ENCODE results near the gene ICA1L. TPM values are rescaled to one million over a fixed set of nuclear protein-coding genes. Genes with fewer than 3 reads are reported as not detected.

ICA1L gene
- total RNA-seq, 4 donors from 2014 or later: 0.72 to 3.0 (median 1.4) TPM

DNA sequence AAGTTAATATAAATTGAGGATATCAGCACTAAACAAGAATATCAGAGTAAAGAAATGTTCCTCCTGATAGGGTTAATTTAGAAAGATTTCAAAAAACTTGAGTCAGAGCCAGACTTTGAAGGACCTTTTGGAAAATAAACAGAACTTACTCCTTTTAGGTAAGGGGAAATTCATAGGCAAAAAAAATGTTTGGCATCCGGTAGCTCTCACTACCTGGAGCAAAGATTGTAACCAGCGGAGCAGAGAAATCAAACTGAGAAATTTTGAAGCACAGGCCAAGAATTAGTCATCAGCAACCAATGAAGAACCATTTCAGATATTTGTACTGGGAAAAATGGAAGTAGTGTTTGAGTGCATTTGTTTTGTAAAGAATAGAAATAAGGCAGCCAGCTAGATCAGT is 113.0 kb downstream of the ICA1L start:
- WGBS, 2 donors: 79 to 94% methylated on average over 2 of the region's 2 CpGs
- TF ChIP-seq POLR2A (IDR thresholded peaks at IDR 0.05): no peak
- TF ChIP-seq, protein P1, sequence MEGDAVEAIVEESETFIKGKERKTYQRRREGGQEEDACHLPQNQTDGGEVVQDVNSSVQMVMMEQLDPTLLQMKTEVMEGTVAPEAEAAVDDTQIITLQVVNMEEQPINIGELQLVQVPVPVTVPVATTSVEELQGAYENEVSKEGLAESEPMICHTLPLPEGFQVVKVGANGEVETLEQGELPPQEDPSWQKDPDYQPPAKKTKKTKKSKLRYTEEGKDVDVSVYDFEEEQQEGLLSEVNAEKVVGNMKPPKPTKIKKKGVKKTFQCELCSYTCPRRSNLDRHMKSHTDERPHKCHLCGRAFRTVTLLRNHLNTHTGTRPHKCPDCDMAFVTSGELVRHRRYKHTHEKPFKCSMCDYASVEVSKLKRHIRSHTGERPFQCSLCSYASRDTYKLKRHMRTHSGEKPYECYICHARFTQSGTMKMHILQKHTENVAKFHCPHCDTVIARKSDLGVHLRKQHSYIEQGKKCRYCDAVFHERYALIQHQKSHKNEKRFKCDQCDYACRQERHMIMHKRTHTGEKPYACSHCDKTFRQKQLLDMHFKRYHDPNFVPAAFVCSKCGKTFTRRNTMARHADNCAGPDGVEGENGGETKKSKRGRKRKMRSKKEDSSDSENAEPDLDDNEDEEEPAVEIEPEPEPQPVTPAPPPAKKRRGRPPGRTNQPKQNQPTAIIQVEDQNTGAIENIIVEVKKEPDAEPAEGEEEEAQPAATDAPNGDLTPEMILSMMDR (IDR thresholded peaks at IDR 0.05): no peak
- intact Hi-C loops (cut with DNase I; ENCODE audit: low total_unique reads): no loop called here

DNA sequence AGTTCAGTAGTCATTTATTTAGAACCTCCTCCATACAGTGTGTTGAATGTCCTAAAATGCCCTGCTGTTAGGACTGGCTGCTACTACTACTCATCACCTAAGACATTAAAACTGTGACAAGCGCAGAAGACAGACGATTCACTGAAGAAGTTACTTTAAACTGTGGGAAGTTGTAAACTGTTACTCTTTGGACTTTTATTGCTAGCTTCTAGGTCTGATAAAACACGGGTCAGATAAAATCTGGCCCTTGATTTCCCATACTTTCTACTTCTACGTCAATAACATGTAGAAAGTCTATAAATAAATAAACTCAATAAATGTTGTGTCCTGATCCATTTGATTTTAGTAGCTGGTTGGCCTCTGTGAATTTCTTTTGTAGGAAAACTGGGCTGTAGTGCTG is 113.4 kb downstream of the ICA1L start:
- intact Hi-C loops (cut with DNase I; ENCODE audit: low total_unique reads): no loop called here
- no peak for TF ChIP-seq POLR2A (IDR thresholded peaks at IDR 0.05)
- TF ChIP-seq, protein P1 (IDR thresholded peaks at IDR 0.05): no peak
- WGBS, 2 donors: 81 to 82% methylated on average over 4 of the region's 4 CpGs
- H3K4me3 ChIP-seq (ENCODE audit: low read depth, poor library complexity, severe bottlenecking): no peak overlapping the region
- no peak for DNase-seq (ENCODE audit: low spot score in 2 of 2)

More for the DNA sequence above, 113.0 kb downstream of the ICA1L start:
- no peak for DNase-seq (ENCODE audit: low spot score in 2 of 2)
- no peak overlapping the region for H3K4me3 ChIP-seq (ENCODE audit: low read depth, poor library complexity, severe bottlenecking)

DNA sequence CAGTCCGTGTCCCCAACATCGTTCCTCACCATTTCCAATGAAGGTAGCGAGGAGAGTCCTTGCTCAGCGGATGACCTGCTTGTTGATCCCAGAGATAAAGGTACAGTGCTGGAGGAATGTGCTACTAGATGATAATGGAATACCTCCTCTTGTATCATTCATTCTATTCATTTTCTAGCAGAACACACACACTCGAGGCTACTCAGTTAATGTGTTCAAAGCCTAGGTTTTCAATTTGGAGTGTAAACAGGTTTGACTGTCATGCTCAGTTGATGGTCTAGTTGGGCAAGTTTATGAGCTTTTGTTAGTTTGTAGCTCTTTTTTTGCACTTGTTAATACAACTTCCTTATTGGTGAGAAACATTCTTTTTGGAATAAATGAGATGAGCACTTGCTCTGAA is 114.2 kb downstream of the ICA1L start:
- TF ChIP-seq, protein P1 (IDR thresholded peaks at IDR 0.05): no peak
- no peak for TF ChIP-seq POLR2A (IDR thresholded peaks at IDR 0.05)

DNA sequence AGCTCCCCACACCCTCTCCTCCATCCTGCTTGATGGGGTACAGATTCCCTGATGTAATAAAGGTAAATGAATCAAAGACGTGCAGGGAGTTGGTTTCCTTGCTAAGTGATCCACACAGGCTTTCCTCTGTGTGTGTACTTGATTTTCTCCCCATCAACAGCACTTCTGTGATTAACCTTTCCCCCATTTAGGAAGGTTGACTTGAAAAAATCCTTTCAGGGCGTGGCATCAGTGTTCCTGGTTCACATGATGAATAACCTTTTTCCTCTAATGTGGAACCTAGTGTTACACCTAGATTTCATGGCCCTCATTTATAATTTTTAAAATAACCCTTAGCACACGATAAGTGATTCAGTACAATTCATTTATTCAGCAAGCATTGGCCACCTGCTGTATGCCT is 115.0 kb downstream of the ICA1L start:
- no peak overlapping the region for H3K4me3 ChIP-seq (ENCODE audit: low read depth, poor library complexity, severe bottlenecking)
- no peak for DNase-seq (ENCODE audit: low spot score in 2 of 2)
- intact Hi-C loops (cut with DNase I; ENCODE audit: low total_unique reads): no loop called here
- TF ChIP-seq POLR2A (IDR thresholded peaks at IDR 0.05): no peak
- TF ChIP-seq, protein P1 (IDR thresholded peaks at IDR 0.05): no peak
- WGBS, 2 donors: 93 to 94% methylated on average over 3 of the region's 3 CpGs

More for the DNA sequence above, 114.2 kb downstream of the ICA1L start:
- H3K4me3 ChIP-seq (ENCODE audit: low read depth, poor library complexity, severe bottlenecking): no peak overlapping the region
- 85 to 89% methylated on average over 5 of the region's 5 CpGs for WGBS, 2 donors
- intact Hi-C loops (cut with DNase I; ENCODE audit: low total_unique reads): no loop called here
- no peak for DNase-seq (ENCODE audit: low spot score in 2 of 2)

DNA sequence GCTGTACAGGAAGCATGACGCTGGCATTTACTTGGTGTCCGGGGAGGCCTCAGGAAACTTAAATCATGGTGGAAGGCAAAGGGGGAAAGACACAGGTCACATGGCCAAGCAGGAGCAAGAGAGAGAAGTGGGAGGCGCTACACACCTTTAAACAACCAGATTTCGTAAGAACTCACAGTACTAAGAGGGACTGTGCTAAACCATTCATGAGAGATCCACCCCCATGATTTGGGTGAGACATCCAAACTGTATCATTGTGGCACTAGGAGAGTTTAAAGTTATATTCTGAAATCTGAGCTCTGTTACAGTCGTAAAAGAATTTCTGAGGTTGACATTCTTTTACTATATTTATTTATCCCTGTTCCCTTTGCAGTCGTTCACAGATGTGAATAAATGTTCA is 116.6 kb downstream of the ICA1L start:
- 91 to 93% methylated on average over 6 of the region's 6 CpGs for WGBS, 2 donors

DNA sequence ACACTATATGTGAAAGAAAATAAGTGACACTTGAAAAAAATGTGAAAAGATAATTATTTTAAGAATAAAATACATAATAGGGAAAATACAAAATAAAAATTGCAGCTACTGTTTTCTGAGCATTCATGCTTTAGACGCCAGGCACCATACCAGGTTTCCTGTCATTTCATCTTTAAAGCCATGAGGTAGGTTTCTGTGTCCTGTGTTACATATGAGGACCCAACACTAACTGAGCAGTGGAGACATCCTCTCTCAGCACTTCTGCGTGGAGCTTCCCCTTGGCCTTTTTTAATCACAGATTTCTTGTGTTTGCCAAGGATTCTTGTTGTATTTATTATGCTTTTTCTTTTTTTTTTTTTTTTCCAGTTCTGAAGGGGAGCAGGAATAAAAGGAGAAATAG is 119.5 kb downstream of the ICA1L start:
- TF ChIP-seq POLR2A (IDR thresholded peaks at IDR 0.05): no peak
- intact Hi-C loops (cut with DNase I; ENCODE audit: low total_unique reads): no loop called here
- H3K4me3 ChIP-seq (ENCODE audit: low read depth, poor library complexity, severe bottlenecking): no peak overlapping the region
- WGBS, 2 donors: 73 to 76% methylated on average over 2 of the region's 2 CpGs
- DNase-seq (ENCODE audit: low spot score in 2 of 2): no peak

More for the DNA sequence above, 116.6 kb downstream of the ICA1L start:
- DNase-seq (ENCODE audit: low spot score in 2 of 2): no peak
- TF ChIP-seq, protein P1 (IDR thresholded peaks at IDR 0.05): no peak
- no peak for TF ChIP-seq POLR2A (IDR thresholded peaks at IDR 0.05)
- intact Hi-C loops (cut with DNase I; ENCODE audit: low total_unique reads): no loop called here
- H3K4me3 ChIP-seq (ENCODE audit: low read depth, poor library complexity, severe bottlenecking): no peak overlapping the region

Measured in lower leg skin (tissue), 4 donors.